ENCODE measurements around the gene ITPR2. TPM values are rescaled to one million over a fixed set of nuclear protein-coding genes. Genes with fewer than 3 reads are reported as not detected.

Gene ITPR2
- total and polyA plus RNA-seq, 2 of the 13 experiments (the other 11 are each of a cell fraction or from before 2014, with no cell fraction given): 31.9 to 81.9 TPM

DNA sequence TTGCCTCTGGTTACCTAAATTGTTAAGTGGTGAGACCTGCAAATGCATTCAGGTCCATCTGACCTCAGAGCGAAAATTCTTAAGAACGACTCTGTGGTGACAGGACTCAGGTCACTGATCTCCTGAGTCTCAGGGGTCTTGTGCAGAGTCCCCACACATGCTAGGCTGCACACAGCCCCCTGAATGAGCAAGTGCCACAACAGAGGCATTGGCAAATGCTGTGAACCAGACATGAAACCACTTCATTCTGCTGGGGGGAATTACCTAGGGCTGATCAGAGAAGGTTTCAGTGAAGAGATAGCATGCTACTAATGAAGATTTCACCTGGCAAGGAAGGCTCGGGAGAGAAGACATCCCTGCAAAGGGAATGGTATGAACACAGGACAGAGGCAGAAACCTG is 281.6 kb downstream of the ITPR2 start:
- H3K79me2 ChIP-seq (ENCODE audit: insufficient read depth, low read length): no peaks in the 10 kb centered on the region
- no peak for TF ChIP-seq ZNF629 (CRISPR knock-in tag; conservative IDR thresholded peaks at IDR 0.05)
- TF ChIP-seq NFE2L2 (IDR thresholded peaks at IDR 0.05; ENCODE audit: low read length): no peak
- TF ChIP-seq, protein P1, sequence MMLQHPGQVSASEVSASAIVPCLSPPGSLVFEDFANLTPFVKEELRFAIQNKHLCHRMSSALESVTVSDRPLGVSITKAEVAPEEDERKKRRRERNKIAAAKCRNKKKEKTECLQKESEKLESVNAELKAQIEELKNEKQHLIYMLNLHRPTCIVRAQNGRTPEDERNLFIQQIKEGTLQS (CRISPR knock-in tag; IDR thresholded peaks at IDR 0.05): no peak
- TF ChIP-seq, protein P2, sequence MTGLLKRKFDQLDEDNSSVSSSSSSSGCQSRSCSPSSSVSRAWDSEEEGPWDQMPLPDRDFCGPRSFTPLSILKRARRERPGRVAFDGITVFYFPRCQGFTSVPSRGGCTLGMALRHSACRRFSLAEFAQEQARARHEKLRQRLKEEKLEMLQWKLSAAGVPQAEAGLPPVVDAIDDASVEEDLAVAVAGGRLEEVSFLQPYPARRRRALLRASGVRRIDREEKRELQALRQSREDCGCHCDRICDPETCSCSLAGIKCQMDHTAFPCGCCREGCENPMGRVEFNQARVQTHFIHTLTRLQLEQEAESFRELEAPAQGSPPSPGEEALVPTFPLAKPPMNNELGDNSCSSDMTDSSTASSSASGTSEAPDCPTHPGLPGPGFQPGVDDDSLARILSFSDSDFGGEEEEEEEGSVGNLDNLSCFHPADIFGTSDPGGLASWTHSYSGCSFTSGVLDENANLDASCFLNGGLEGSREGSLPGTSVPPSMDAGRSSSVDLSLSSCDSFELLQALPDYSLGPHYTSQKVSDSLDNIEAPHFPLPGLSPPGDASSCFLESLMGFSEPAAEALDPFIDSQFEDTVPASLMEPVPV (CRISPR knock-in tag; IDR thresholded peaks at IDR 0.05): no peak
- TF ChIP-seq ZNF768 (CRISPR knock-in tag; IDR thresholded peaks at IDR 0.05): no peak
- intact Hi-C loops (cut with micrococcal nuclease; ENCODE audit: unreplicated experiment) (no loop called here), in situ Hi-C loops (cut with HindIII; ENCODE audit: extremely low pct_ligation_motif_present, low pct_unique_long_range_greater_than_20kb) (no loop called here)
- no peak overlapping the region for H3K4me3 ChIP-seq (replicated peaks in 1 of 3; ENCODE audit: insufficient read depth in 1 of 3, low read depth in 2 of 3, low read length in 3 of 3)
- peaks cover 7 to 71% of the 10 kb centered on the region in 2 experiments for H3K36me3 ChIP-seq (replicated peaks in 1 of 2; ENCODE audit: control insufficient read depth in 1 of 2, insufficient read depth in 2 of 2, low read length in 2 of 2)
- no peaks in the 10 kb centered on the region for H3K9me3 ChIP-seq (ENCODE audit: low read length)
- H2AFZ ChIP-seq (ENCODE audit: low read length): no peak overlapping the region
- H3K27ac ChIP-seq (ENCODE audit: extremely low read length, insufficient read depth, low read length): no peak overlapping the region
- ChIA-PET CTCF (ENCODE audit: low intra/inter-chr PET ratio, low total read pairs) (no interaction called here), POLR2A (no interaction called here)
- DNase-seq (ENCODE audit: low spot score): no peak
- H3K4me1 ChIP-seq (ENCODE audit: insufficient read depth, low read length): no peaks in the 10 kb centered on the region
- H3K27me3 ChIP-seq (ENCODE audit: control insufficient read depth in 1 of 2, insufficient read depth in 2 of 2, low read length in 2 of 2): no peaks in the 10 kb centered on the region
- peak; percentile 33 for ATAC-seq
- H4K20me1 ChIP-seq (ENCODE audit: insufficient read depth, low read length): no peaks in the 10 kb centered on the region
- no peak overlapping the region for H3K4me2 ChIP-seq (ENCODE audit: low read depth, low read length)
- no peak overlapping the region for H3K9ac ChIP-seq (ENCODE audit: insufficient read depth, low read depth, low read length)
- no peak for FAIRE-seq
- WGBS (ENCODE audit: low lambda C conversion rate): 100% methylated on average over 3 of the region's 3 CpGs
- no TSS peak for BruUV-seq (replicated peaks)

- FAIRE-seq (no peak), ATAC-seq (no peak), DNase-seq (ENCODE audit: low spot score) (no peak)
- WGBS (ENCODE audit: low lambda C conversion rate): 100% methylated on average over 2 of the region's 2 CpGs
- Histone ChIP-seq H3K79me2 (ENCODE audit: insufficient read depth, low read length) (no peaks in the 10 kb centered on the region), H3K36me3 (replicated peaks in 1 of 2; ENCODE audit: control insufficient read depth in 1 of 2, insufficient read depth in 2 of 2, low read length in 2 of 2) (peaks cover 7 to 67% of the 10 kb centered on the region in 2 experiments), H3K27ac (ENCODE audit: extremely low read length, insufficient read depth, low read length) (no peak overlapping the region), H3K9ac (ENCODE audit: insufficient read depth, low read depth, low read length) (no peak overlapping the region), H3K4me1 (ENCODE audit: insufficient read depth, low read length) (no peaks in the 10 kb centered on the region), H4K20me1 (ENCODE audit: insufficient read depth, low read length) (no peaks in the 10 kb centered on the region), H3K9me3 (ENCODE audit: low read length) (no peaks in the 10 kb centered on the region), H2AFZ (ENCODE audit: low read length) (no peak overlapping the region), H3K4me3 (replicated peaks in 1 of 3; ENCODE audit: insufficient read depth in 1 of 3, low read depth in 2 of 3, low read length in 3 of 3) (no peak overlapping the region), H3K27me3 (ENCODE audit: control insufficient read depth in 1 of 2, insufficient read depth in 2 of 2, low read length in 2 of 2) (no peaks in the 10 kb centered on the region), H3K4me2 (ENCODE audit: low read depth, low read length) (no peak overlapping the region)
- intact Hi-C loops (cut with micrococcal nuclease; ENCODE audit: unreplicated experiment) (no loop called here), in situ Hi-C loops (cut with HindIII; ENCODE audit: extremely low pct_ligation_motif_present, low pct_unique_long_range_greater_than_20kb) (no loop called here)
- ChIA-PET CTCF (ENCODE audit: low intra/inter-chr PET ratio, low total read pairs) (no interaction called here), POLR2A (no interaction called here)
- BruUV-seq (replicated peaks): no TSS peak
- TF ChIP-seq ZNF552 (CRISPR knock-in tag; IDR thresholded peaks at IDR 0.05; ENCODE audit: borderline replicate concordance): no peak
- no peak for TF ChIP-seq XRCC5 (optimal IDR thresholded peaks at IDR 0.05; ENCODE audit: low read length)
- no peak for TF ChIP-seq ZNF646 (CRISPR knock-in tag; IDR thresholded peaks at IDR 0.05)
- TF ChIP-seq RXRA (CRISPR knock-in tag; IDR thresholded peaks at IDR 0.05): no peak
- TF ChIP-seq ZNF30 (CRISPR knock-in tag; IDR thresholded peaks at IDR 0.05): no peak
- TF ChIP-seq KDM5A (IDR thresholded peaks at IDR 0.05; ENCODE audit: borderline replicate concordance, low read length): no peak
- no peak for TF ChIP-seq PRMT3 (CRISPR knock-in tag; IDR thresholded peaks at IDR 0.05; ENCODE audit: borderline replicate concordance, low read depth)
Measured at GRCh38 chr12:26548227-26548626, 284.8 kb downstream of the ITPR2 start.
